ENCODE data around the gene XPO5. TPM values are rescaled to one million over a fixed set of nuclear protein-coding genes. Genes with fewer than 3 reads are reported as not detected.

The XPO5 gene
- total RNA-seq, 1 donor from 2014 or later = 32.4 TPM

DNA sequence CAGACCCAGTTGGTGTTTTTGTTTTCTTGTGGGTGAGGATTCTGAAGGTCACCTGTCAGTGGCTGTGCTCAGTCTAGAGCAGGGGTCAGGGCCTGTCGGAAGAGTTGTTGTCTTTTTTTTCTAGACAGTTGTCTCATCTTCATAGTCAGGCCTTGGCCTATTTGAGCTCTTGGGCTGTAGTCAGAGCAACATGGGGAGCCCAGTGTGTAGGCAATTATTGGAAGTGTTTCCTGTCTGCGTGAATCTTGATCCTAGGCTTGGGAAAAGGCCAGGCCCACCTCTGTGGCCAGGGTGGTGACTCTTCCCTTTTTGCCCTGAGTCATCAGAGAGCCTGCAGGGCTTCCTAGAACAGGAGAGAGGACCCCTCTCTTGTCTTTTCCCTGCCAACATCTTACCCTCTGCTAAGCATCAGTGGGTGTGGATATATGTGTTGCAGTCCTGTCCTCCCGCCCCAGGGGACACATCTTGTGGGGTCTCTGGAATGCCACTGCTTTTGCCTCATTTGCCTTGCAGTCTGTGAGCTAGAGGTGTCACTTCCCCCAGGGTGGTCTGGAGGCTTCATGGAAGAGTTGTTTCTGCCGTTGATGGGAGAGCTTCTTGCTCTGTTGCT, 87.1 kb downstream of the XPO5 start:
- no peaks in the 10 kb centered on the region for H3K36me3 Mint-ChIP-seq (ENCODE audit: low read depth)
- H3K4me3 Mint-ChIP-seq (ENCODE audit: unreplicated experiment) = no peak overlapping the region
- no peaks in the 10 kb centered on the region for H3K27me3 Mint-ChIP-seq (ENCODE audit: low read depth)
- no peak for DNase-seq (ENCODE audit: low spot score)
- peaks cover 34% of the 10 kb centered on the region for H3K4me1 Mint-ChIP-seq (ENCODE audit: low read depth)
- H3K27ac Mint-ChIP-seq (ENCODE audit: unreplicated experiment) = no peak overlapping the region
- TF ChIP-seq, protein P1, sequence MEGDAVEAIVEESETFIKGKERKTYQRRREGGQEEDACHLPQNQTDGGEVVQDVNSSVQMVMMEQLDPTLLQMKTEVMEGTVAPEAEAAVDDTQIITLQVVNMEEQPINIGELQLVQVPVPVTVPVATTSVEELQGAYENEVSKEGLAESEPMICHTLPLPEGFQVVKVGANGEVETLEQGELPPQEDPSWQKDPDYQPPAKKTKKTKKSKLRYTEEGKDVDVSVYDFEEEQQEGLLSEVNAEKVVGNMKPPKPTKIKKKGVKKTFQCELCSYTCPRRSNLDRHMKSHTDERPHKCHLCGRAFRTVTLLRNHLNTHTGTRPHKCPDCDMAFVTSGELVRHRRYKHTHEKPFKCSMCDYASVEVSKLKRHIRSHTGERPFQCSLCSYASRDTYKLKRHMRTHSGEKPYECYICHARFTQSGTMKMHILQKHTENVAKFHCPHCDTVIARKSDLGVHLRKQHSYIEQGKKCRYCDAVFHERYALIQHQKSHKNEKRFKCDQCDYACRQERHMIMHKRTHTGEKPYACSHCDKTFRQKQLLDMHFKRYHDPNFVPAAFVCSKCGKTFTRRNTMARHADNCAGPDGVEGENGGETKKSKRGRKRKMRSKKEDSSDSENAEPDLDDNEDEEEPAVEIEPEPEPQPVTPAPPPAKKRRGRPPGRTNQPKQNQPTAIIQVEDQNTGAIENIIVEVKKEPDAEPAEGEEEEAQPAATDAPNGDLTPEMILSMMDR (IDR thresholded peaks at IDR 0.05) = no peak
- no peaks in the 10 kb centered on the region for H3K9me3 Mint-ChIP-seq (ENCODE audit: low read depth)

DNA sequence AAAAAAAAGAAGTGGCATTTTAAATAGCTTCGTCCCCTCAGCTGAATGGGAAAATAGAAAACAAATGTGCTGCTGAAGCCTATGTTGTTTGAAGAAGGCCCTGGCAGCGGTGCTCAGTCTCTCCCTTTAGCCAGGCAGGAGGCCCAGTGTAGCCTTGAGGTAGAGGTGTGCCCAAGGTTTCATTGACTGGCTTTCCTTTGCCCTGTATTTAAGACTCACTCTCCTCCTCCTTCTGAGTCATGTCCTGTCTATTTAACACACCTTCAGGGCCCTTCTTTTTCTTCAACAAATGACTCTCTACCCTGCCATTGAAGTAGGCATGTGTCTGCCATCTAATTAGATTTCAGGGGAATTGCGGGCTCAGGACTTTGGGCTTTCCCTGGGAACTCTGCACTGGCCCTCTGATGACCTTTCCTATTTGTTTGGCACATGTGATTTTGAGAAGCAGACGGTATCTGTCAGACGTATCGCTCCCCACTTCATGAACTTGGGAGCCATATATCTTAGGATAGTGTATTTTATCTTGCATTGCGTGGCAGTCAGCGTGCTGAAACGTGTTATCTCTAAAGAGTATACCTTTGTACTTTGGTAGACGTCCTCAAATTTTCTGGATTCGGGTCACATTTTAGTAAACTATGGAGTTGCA, 94.1 kb downstream of the XPO5 start:
- no peak overlapping the region for H3K4me3 Mint-ChIP-seq (ENCODE audit: unreplicated experiment)
- H3K4me1 Mint-ChIP-seq (ENCODE audit: low read depth) = peaks cover 37% of the 10 kb centered on the region
- no peaks in the 10 kb centered on the region for H3K9me3 Mint-ChIP-seq (ENCODE audit: low read depth)
- H3K36me3 Mint-ChIP-seq (ENCODE audit: low read depth) = no peaks in the 10 kb centered on the region
- TF ChIP-seq, protein P1 (IDR thresholded peaks at IDR 0.05) = no peak
- no peak overlapping the region for H3K27ac Mint-ChIP-seq (ENCODE audit: unreplicated experiment)
- no peak for DNase-seq (ENCODE audit: low spot score)
- H3K27me3 Mint-ChIP-seq (ENCODE audit: low read depth) = no peaks in the 10 kb centered on the region

DNA sequence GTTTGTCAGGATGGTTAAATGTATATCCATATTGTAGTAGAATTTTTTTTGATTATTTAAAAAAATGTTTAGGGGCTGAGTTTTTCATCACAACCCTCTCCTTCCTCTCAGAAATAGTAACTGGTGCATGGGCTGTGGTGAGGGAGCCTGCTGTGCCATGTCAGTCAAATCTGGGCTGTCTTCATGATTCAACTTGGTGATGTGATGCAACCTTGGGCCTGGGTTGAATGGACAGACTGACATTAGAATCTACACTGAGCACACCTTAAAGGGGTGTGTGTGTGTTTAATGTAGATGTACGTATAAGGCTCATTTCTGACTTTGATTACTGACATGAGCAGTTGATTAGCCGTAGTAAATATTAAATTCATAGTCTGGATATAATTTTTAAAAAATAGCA, 94.8 kb downstream of the XPO5 start:
- Mint-ChIP-seq H3K27ac (ENCODE audit: unreplicated experiment) (no peak overlapping the region), H3K9me3 (ENCODE audit: low read depth) (no peaks in the 10 kb centered on the region), H3K4me3 (ENCODE audit: unreplicated experiment) (no peak overlapping the region)

DNA sequence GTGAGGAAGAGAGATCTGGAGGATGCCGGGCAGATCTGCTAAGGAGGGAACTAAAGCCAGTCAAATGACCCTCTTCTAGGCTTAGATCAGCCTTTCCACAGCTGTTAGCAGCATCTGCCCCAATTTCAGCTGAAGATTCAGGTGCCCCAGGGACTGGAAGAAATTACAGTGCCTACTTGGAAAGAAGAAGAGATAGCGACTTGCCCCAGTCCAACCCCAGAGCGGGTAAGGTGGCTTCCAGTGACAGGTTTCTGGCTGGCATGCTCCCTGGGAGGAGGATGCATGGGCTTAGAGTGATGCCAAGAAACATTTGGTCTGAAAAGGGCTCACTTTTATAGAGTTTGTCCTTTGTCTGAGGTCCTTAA, 97.8 kb downstream of the XPO5 start:
- Mint-ChIP-seq H3K9me3 (ENCODE audit: low read depth) (no peaks in the 10 kb centered on the region), H3K36me3 (ENCODE audit: low read depth) (no peaks in the 10 kb centered on the region), H3K4me1 (ENCODE audit: low read depth) (peaks cover 39% of the 10 kb centered on the region), H3K27me3 (ENCODE audit: low read depth) (peaks cover 1% of the 10 kb centered on the region), H3K27ac (ENCODE audit: unreplicated experiment) (peak overlapping the region; percentile 96), H3K4me3 (ENCODE audit: unreplicated experiment) (peak overlapping the region; percentile 85)
- TF ChIP-seq, protein P1 (IDR thresholded peaks at IDR 0.05) = no peak
- DNase-seq (ENCODE audit: low spot score) = no peak

More for the DNA sequence above, 94.8 kb downstream of the XPO5 start:
- Mint-ChIP-seq H3K27me3 (ENCODE audit: low read depth) (no peaks in the 10 kb centered on the region), H3K4me1 (ENCODE audit: low read depth) (peaks cover 39% of the 10 kb centered on the region), H3K36me3 (ENCODE audit: low read depth) (no peaks in the 10 kb centered on the region)
- TF ChIP-seq, protein P1 (IDR thresholded peaks at IDR 0.05) = no peak
- DNase-seq (ENCODE audit: low spot score) = no peak

DNA sequence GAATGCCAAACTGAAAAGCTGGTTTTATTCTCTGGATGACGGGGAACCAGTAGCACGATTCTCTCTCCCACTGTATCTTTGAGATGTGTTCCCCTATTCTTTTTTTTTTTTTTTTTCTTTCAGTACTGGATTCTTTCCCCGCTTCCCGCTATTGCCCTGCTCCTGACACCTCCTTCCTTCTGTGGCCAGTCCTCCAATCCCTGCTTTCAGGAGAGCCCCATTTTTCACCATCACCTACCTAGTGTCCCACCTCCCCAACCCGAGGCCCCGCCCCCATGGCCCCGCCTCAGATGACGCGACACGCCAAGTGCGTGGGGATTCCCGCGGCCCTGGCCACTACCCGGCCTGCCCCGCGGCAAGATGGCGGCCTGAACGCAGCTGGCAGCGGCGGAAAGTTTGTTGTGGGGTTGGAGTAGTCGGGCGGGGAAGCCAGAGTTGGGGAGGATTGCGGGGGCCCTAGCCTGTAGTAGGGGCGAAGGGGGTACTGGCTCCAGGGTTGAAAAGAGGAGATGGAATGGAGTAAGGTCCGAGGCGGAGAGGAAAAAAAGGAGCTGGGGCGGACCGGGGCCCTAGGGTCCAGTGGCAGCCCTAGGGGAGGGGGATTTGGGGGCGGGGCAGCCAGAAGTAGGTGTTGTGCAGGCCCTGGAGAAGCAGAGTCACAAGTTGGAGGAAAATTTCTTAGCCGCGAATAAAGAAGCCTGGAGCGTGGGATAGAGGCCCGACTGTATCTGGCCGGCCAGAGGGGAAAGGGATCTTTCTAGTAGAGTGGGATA, 98.4 kb downstream of the XPO5 start, which contains the start of gene TJAP1:
Gene TJAP1, plus strand, starts transcription at position 336 of the 773 bp plus-strand sequence. CDS start 21,432 bp downstream, outside the sequence.
- Mint-ChIP-seq H3K9me3 (ENCODE audit: low read depth) (no peaks in the 10 kb centered on the region), H3K27me3 (ENCODE audit: low read depth) (peaks cover 1% of the 10 kb centered on the region), H3K36me3 (ENCODE audit: low read depth) (no peaks in the 10 kb centered on the region), H3K4me3 (ENCODE audit: unreplicated experiment) (peak within 1 kb of the TSS; percentile 85), H3K27ac (ENCODE audit: unreplicated experiment) (peak within 1 kb of the TSS; percentile 96), H3K4me1 (ENCODE audit: low read depth) (peaks cover 39% of the 10 kb centered on the region)
- TF ChIP-seq, protein P1 (IDR thresholded peaks at IDR 0.05) = no peak
- DNase-seq (ENCODE audit: low spot score) = no peak
